ENCODE results near the gene LAX1. TPM values are rescaled to one million over a fixed set of nuclear protein-coding genes. Genes with fewer than 3 reads are reported as not detected.

The LAX1 gene
- total RNA-seq, 4 donors from 2014 or later, result 0.66 to 3.1 (median 1.6) TPM

DNA sequence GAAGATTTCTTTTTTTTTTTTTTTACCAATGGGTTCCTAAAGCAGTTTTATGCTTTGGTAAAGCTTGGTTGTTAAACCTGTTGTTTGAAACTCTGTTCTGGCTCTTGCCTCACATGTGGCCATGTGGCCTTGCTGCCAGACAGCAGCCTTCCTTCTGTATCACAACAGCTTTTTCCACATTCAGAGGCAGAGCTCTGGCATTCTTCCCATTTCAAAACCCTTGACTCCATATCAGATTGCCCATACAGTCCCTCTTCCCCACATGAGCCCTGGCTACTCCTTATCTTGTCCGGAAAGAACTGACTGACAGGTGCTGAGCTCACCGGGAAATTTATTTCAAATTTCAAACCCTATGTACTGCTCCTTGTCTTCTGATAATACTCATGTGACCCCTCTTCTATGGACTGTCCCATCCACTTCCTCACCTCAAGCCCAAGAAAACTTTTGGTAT is 38.5 kb upstream of the LAX1 start:
- TF ChIP-seq, protein P1, sequence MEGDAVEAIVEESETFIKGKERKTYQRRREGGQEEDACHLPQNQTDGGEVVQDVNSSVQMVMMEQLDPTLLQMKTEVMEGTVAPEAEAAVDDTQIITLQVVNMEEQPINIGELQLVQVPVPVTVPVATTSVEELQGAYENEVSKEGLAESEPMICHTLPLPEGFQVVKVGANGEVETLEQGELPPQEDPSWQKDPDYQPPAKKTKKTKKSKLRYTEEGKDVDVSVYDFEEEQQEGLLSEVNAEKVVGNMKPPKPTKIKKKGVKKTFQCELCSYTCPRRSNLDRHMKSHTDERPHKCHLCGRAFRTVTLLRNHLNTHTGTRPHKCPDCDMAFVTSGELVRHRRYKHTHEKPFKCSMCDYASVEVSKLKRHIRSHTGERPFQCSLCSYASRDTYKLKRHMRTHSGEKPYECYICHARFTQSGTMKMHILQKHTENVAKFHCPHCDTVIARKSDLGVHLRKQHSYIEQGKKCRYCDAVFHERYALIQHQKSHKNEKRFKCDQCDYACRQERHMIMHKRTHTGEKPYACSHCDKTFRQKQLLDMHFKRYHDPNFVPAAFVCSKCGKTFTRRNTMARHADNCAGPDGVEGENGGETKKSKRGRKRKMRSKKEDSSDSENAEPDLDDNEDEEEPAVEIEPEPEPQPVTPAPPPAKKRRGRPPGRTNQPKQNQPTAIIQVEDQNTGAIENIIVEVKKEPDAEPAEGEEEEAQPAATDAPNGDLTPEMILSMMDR (IDR thresholded peaks at IDR 0.05), result no peak
- no peak for TF ChIP-seq POLR2A (IDR thresholded peaks at IDR 0.05)
- TF ChIP-seq EP300 (IDR thresholded peaks at IDR 0.05), result no peak
- no peak for TF ChIP-seq POLR2AphosphoS5 (IDR thresholded peaks at IDR 0.05)
- WGBS, 2 donors (ENCODE audit: low coverage in 1 of 2), result 0 to 50% methylated on average over 1 to 2 of the region's 2 CpGs
- peak overlapping the region in 1 of 4 donors; percentile 5 for H3K27ac ChIP-seq
- no peak overlapping the region for H3K4me3 ChIP-seq
- H3K9me3 ChIP-seq, result no peaks in the 10 kb centered on the region
- no peaks in the 10 kb centered on the region for H3K27me3 ChIP-seq
- no peaks in the 10 kb centered on the region for H3K4me1 ChIP-seq
- no peak for ATAC-seq
- H3K36me3 ChIP-seq, result peaks cover 12 to 98% of the 10 kb centered on the region in 2 donors

DNA sequence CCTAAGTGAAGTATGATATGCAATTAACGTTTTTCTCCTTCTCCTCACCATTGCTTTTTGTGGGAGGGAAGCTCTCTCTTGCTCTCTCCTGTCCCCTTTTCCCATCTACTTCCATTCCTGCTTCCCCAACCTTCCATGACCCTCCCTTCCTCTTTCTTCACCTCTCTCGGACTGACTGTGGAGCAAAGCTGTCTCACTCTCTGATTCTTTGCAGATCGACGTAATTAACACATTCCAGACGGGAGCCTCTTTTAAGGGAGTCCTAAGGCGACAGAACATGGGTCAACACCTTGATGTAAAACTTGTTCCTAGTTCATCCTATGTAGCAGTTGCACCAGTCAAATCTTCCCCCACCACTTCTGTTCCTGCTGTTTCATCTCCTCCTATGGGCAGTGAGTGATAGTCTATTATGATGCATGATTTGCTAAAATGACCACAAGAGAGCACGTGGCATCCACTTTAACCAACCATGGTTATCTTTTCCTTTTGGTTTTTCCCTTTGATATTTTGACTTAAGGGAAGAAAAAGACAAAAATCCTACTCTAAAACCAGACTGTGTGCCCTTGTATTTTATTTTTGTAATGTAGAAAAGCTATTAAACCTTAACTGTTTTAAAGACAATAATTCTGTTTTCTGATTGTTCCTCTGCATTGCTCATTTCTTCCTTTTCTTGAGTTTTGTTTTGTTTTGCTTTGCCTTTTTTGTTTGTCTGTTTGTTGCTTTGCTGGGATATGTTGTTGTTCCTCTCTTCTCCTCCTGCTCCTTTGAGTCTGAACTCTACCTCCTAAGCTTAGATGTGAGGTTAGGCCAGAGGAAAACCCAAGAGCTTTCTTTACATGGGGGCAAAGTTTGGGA is 31.7 kb upstream of the LAX1 start:
- H3K27me3 ChIP-seq, result no peaks in the 10 kb centered on the region
- H3K9me3 ChIP-seq, result no peaks in the 10 kb centered on the region
- 63 to 74% methylated on average over 7 of the region's 7 CpGs for WGBS, 2 donors (ENCODE audit: low coverage in 1 of 2)
- no peaks in the 10 kb centered on the region for H3K4me1 ChIP-seq
- ATAC-seq, result no peak
- TF ChIP-seq, protein P1 (IDR thresholded peaks at IDR 0.05), result no peak
- TF ChIP-seq POLR2AphosphoS5 (IDR thresholded peaks at IDR 0.05) (no peak), EP300 (IDR thresholded peaks at IDR 0.05) (no peak), POLR2A (IDR thresholded peaks at IDR 0.05) (no peak)
- H3K36me3 ChIP-seq, result peaks cover under 1 to 97% of the 10 kb centered on the region in 2 donors
- no peak overlapping the region for H3K4me3 ChIP-seq
- H3K27ac ChIP-seq, result no peak overlapping the region

DNA sequence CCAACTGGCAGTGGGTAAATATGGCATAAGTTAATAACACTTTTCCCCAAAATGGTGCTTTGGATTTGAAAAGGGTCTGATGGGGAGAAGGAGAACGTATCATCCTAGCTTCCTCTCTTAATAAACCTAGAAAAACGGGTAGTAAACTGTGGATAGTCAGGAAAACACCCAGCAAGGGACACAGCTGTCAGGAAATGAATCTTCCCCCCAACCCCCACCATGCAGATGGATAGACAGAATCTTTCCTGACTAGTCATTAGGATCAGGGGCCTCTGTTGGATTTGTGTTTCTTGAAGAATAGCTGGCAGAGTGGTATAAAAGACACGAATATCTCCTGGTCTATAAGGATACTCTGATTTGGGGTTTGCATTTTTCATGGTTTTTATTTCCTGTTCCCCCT is 22.5 kb upstream of the LAX1 start:
- H3K36me3 ChIP-seq, result peaks cover 0 to 45% of the 10 kb centered on the region in 2 donors
- no peaks in the 10 kb centered on the region for H3K27me3 ChIP-seq
- H3K4me1 ChIP-seq, result peaks cover 0 to 25% (median 10%) of the 10 kb centered on the region in 3 donors
- TF ChIP-seq POLR2A (IDR thresholded peaks at IDR 0.05) (no peak), EP300 (IDR thresholded peaks at IDR 0.05) (no peak), POLR2AphosphoS5 (IDR thresholded peaks at IDR 0.05) (no peak)
- TF ChIP-seq, protein P1 (IDR thresholded peaks at IDR 0.05), result no peak
- H3K9me3 ChIP-seq, result no peaks in the 10 kb centered on the region
- H3K27ac ChIP-seq, result peak overlapping the region in 3 of 4 donors; percentile 11 to 64 (median 16)
- no peak for ATAC-seq
- H3K4me3 ChIP-seq, result no peak overlapping the region
- 45 to 46% methylated on average over 3 of the region's 3 CpGs for WGBS, 2 donors (ENCODE audit: low coverage in 1 of 2)

DNA sequence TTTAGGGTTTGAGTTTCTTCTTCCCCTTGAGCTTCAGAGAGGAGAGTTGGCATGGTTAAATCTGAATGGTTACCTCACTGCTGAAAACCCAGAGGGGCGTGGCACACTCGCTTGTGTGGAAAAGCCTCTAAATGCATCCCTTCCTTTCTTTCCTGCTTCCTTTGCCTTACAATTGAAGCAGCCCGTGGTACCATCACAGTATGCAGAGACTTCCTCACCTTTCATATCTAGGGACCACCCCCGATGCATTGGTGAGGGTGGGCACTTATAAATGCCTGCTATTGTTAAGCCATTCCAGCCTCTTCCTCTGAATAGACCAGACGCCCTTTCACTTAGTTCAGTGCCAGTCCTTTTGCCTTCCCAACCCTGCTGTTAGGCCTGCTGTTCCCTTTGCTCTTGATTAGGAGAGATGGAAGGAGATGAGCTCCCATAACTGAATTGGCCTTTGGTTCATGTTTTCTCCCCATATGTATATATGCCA is 21.9 kb upstream of the LAX1 start:
- Histone ChIP-seq H3K27me3 (no peaks in the 10 kb centered on the region), H3K4me3 (no peak overlapping the region), H3K27ac (peak overlapping the region; percentile 11 to 73 (median 40)), H3K9me3 (no peaks in the 10 kb centered on the region), H3K36me3 (peaks cover 0 to 38% of the 10 kb centered on the region in 2 donors), H3K4me1 (peaks cover 0 to 25% (median 10%) of the 10 kb centered on the region in 3 donors)
- no peak for TF ChIP-seq POLR2AphosphoS5 (IDR thresholded peaks at IDR 0.05)
- TF ChIP-seq, protein P1 (IDR thresholded peaks at IDR 0.05), result no peak
- no peak for TF ChIP-seq POLR2A (IDR thresholded peaks at IDR 0.05)
- no peak for TF ChIP-seq EP300 (IDR thresholded peaks at IDR 0.05)
- WGBS, 2 donors (ENCODE audit: low coverage in 1 of 2), result 45 to 52% methylated on average over 4 to 5 of the region's 5 CpGs
- peak; percentile 26 for ATAC-seq

All from gastroesophageal sphincter (tissue), 4 donors.